Bronchial epithelial cell (primary cell): ENCODE results near the gene LRP1-AS. TPM values are rescaled to one million over a fixed set of nuclear protein-coding genes. Genes with fewer than 3 reads are reported as not detected.

Source experiments
- DNase-seq: peaks from one replicate; pipeline ENCODE4 v3.0.0-alpha.2; 2010; ENCODE audit warnings: low read depth
- FAIRE-seq: peaks from 2 replicates; lab custom pipeline; 2011; peaks lifted over from hg19 to GRCh38; lab: Jason Lieb, UNC
- H3K27me3 ChIP-seq: 2 replicates; pipeline ENCODE4 v1.5.1; 2011; ENCODE audit warnings: low read length; ENCODE audit not compliant: control insufficient read depth, insufficient read depth
- H3K36me3 ChIP-seq: 2 replicates; pipeline ENCODE4 v1.5.1; 2011; ENCODE audit warnings: low read length; ENCODE audit not compliant: control insufficient read depth, insufficient read depth
- H3K4me3 ChIP-seq: 2 replicates; pipeline ENCODE4 v1.5.1; 2011; ENCODE audit warnings: mild to moderate bottlenecking, low read depth, low read length, control low read depth
- total RNA-seq: library from RNA; depleted of rRNA; stranded (reverse); fragments of >200 nt; gene quantifications from 2 replicates; pipeline ENCODE4 v1.2.1, GENCODE V29; 2014
- TF ChIP-seq, protein P1 (sequence below): IDR thresholded peaks from 2 replicates; pipeline ENCODE4 v1.5.1; 2011; ENCODE audit warnings: mild to moderate bottlenecking, moderate library complexity, low read length, control low read depth, inconsistent platforms; ENCODE audit not compliant: insufficient read depth, severe bottlenecking

LRP1-AS gene
- total RNA-seq, 1 donor from 2014 or later: not detected

DNA sequence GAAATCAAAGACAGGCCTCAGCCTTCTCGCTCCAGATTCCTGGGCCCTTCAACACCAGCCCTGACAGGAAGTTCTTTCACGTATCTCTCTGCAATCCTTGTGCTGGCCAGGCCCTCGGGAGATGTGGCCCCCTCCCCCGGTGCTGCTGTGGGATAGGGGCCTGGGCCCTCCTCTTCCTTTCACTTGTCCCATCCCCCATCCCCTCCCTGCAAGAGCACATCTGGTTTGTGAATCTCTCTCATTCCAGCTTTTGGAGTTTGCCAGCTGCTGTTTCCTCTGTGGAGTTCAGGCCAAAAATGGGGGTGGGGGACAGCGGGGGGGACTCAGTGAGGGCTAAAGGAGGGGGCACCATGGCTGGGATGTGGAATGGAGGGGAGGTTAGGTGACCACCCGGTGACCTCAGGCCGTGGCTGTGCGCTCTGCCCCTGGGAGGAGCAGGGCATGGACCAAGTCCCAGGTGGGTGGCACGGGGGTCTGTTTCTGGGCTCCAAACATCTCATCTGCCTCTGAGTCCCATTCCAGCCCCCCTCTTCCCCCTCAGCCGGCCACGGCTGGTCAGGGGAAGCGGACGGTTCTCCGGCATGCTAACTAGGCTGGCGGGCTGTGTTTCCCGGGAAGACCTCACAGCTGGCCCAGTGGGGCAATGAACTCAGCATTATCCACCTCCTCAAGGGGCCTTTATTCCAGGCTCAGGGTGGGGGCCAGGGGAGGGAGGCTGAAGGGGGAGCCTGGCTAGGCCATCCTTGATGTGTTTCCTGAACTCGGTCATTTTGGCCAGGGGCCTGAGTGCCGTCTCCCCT, 11.7 kb downstream of the LRP1-AS start:
- Histone ChIP-seq H3K27me3 (no peaks in the 10 kb centered on the region), H3K36me3 (peaks cover 10% of the 10 kb centered on the region), H3K4me3 (no peak overlapping the region)
- FAIRE-seq (no peak), DNase-seq (no peak)
- TF ChIP-seq, protein P1, sequence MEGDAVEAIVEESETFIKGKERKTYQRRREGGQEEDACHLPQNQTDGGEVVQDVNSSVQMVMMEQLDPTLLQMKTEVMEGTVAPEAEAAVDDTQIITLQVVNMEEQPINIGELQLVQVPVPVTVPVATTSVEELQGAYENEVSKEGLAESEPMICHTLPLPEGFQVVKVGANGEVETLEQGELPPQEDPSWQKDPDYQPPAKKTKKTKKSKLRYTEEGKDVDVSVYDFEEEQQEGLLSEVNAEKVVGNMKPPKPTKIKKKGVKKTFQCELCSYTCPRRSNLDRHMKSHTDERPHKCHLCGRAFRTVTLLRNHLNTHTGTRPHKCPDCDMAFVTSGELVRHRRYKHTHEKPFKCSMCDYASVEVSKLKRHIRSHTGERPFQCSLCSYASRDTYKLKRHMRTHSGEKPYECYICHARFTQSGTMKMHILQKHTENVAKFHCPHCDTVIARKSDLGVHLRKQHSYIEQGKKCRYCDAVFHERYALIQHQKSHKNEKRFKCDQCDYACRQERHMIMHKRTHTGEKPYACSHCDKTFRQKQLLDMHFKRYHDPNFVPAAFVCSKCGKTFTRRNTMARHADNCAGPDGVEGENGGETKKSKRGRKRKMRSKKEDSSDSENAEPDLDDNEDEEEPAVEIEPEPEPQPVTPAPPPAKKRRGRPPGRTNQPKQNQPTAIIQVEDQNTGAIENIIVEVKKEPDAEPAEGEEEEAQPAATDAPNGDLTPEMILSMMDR: no peak

DNA sequence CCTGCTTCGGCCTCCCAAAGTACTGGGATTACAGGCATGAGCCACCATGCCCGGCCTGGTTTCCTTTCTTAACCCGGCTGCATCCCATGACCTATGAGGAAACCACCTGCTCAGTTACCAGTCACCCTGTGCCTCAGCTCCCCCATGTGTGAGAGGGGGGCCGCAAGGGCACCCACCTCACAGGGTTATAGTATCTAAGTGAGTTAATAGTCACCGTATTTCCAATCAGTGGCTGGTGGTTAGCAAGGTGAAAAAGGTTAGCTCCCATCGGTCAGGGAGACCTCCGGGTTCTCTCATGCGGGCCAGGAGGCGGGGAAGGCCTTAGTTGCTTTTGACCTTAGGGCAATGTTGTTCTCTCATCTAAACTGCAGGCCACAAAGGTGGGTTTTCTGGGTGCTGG, 12.5 kb downstream of the LRP1-AS start:
- Histone ChIP-seq H3K4me3 (no peak overlapping the region), H3K36me3 (peaks cover 10% of the 10 kb centered on the region), H3K27me3 (no peaks in the 10 kb centered on the region)
- TF ChIP-seq, protein P1: no peak
- no peak for FAIRE-seq
- DNase-seq: no peak

DNA sequence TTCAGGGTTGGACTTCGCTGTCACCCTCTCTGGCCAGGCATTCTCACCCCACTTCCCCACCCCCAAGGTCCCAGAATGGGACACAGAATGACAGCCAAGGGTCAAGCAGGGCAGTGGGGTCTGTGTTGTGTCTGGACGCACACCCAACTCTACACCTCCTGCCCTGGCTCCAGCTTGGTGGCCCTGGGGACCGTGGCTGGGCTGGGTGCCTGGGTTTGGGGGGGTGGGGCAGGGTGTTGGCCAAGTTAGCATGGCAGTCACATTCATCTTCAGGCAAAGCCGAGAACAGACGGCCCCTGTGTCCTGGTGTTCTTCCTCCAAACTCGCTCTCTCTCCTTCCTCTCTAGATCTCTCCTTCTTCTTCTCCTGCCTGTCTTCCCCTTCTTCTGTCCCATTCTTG, 13.5 kb downstream of the LRP1-AS start:
- Histone ChIP-seq H3K4me3 (no peak overlapping the region), H3K27me3 (no peaks in the 10 kb centered on the region), H3K36me3 (peaks cover 4% of the 10 kb centered on the region)
- DNase-seq (no peak), FAIRE-seq (no peak)
- TF ChIP-seq, protein P1: no peak

DNA sequence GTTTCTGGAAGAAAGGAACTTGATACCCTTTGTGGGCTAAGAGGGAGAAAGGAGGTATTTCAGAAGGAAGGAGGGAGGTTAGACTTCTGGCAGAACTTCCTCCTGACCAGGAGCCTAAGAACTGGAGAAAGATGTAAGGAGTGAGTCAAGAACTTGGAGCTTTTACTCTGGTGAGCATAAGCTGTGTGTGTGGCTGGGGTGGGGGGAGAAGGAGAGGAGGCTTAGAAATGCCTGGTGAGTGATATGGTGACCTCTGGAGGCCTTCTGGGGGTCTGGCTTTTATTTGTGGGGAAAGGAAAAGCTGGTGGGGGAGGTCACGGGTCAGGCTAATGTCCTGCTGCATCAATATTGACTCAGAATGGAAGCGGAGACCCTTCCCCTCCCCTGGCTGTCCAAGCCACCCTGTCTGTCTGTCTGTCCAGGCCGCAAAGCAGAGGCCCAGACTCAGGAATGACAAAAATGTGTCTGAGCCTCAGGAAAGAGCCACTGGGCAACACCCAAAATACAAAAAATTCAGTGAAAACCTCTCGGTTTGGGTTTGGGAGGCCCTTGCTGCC, 14.3 kb downstream of the LRP1-AS start:
- FAIRE-seq (no peak), DNase-seq (no peak)
- TF ChIP-seq, protein P1: no peak
- no peaks in the 10 kb centered on the region for H3K27me3 ChIP-seq
- H3K4me3 ChIP-seq: no peak overlapping the region
- H3K36me3 ChIP-seq: no peaks in the 10 kb centered on the region

DNA sequence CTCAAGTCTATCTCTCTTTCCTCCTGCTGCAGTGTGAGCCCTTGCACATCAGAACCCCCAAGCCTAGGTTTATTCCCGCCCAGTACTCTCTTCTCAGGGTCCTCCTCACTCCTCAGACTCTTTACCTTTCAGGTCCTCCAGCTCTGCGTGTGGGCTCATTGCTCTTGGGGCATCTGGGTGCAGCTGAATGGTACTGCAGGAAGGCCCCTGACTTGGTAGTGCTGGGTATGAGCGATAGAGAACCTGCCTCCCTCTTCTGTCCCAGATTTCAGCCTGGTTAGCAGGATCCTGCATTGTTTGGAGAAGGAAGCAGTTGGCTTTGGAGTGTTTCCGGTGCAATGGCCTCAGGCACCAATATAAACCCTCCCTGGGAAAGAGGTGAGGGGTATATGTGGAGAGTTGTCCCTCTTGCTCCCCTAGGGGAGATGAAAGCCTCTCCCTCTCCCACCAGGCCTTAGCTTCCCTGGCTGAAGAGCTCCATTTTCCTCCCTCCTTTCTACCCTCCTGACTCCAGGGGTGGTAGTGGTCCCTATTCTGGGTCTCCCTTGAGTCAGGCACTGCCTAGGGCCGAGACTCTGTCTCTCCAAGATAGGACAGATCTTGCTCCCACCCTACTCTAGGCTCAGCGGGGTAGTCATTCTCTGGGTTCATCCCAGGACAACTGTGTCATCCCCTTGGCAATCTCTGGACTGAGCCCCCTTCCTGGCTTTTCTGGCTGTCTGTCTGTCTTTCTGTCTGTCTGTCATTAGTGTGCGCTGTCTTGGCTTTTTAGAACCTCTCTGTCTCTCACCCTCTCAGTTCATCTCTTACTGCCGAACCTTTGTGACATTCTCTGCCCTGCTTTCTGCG, 15.3 kb downstream of the LRP1-AS start:
- H3K27me3 ChIP-seq: no peaks in the 10 kb centered on the region
- no peak overlapping the region for H3K4me3 ChIP-seq
- FAIRE-seq: no peak
- TF ChIP-seq, protein P1: no peak
- DNase-seq: no peak
- H3K36me3 ChIP-seq: no peaks in the 10 kb centered on the region
